Measurements from ENCODE around the gene USP31. TPM values are rescaled to one million over a fixed set of nuclear protein-coding genes. Genes with fewer than 3 reads are reported as not detected.

USP31 gene
- total and polyA plus RNA-seq, 2 of the 13 experiments (the other 11 are each of a cell fraction or from before 2014, with no cell fraction given) = 22.5 to 23.3 TPM

GRCh38 chr16:23026784-23027362, 122.4 kb downstream of the USP31 start (continued):
- no peak for TF ChIP-seq ZUFSP (CRISPR knock-in tag; IDR thresholded peaks at IDR 0.05; ENCODE audit: borderline replicate concordance)
- TF ChIP-seq ZNF180 (CRISPR knock-in tag; IDR thresholded peaks at IDR 0.05; ENCODE audit: borderline replicate concordance, low read depth) = no peak
- no peak for TF ChIP-seq RERE (CRISPR knock-in tag; IDR thresholded peaks at IDR 0.05; ENCODE audit: low read depth)
- peak; percentile 38; the same call in 1 of the 2 replicates for TF ChIP-seq ZNF788 (CRISPR knock-in tag; IDR thresholded peaks at IDR 0.05; ENCODE audit: borderline replicate concordance)
- TF ChIP-seq ZBTB42 (CRISPR knock-in tag; IDR thresholded peaks at IDR 0.05) = no peak
- TF ChIP-seq ZFP36L2 (CRISPR knock-in tag; IDR thresholded peaks at IDR 0.05) = peak; percentile 93
- no peak for TF ChIP-seq U2AF2 (IDR thresholded peaks at IDR 0.05; ENCODE audit: low read depth, low read length)
- no peak for TF ChIP-seq KAT2B (IDR thresholded peaks at IDR 0.05; ENCODE audit: borderline replicate concordance, low read depth, low read length)
- TF ChIP-seq IRX3 (CRISPR knock-in tag; IDR thresholded peaks at IDR 0.05; ENCODE audit: borderline replicate concordance, low read depth) = peak; percentile 41; the same call in 1 of the 2 replicates
- no peak for TF ChIP-seq ARID2 (CRISPR knock-in tag; IDR thresholded peaks at IDR 0.05; ENCODE audit: borderline replicate concordance)
- peak; percentile 88; the same call in 1 of the 2 replicates for TF ChIP-seq ZSCAN12 (CRISPR knock-in tag; IDR thresholded peaks at IDR 0.05)
- TF ChIP-seq PPARG (CRISPR knock-in tag; conservative IDR thresholded peaks at IDR 0.05) = 0 out of 2 replicates have a peak, but pooled peaks have one; percentile 37
- no peak for TF ChIP-seq ZNF260 (CRISPR knock-in tag; IDR thresholded peaks at IDR 0.05; ENCODE audit: borderline replicate concordance, low read depth)
- TF ChIP-seq ZNF75D (CRISPR knock-in tag; IDR thresholded peaks at IDR 0.05; ENCODE audit: borderline replicate concordance) = no peak
- TF ChIP-seq SALL1 (CRISPR knock-in tag; IDR thresholded peaks at IDR 0.05) = peak; percentile 70
- peak in 1 of 2 experiments; percentile 98 for TF ChIP-seq REST (IDR thresholded peaks at IDR 0.05; ENCODE audit: borderline replicate concordance in 1 of 2, low read depth in 1 of 2, low read length in 2 of 2)
- TF ChIP-seq ZNF691 (CRISPR knock-in tag; IDR thresholded peaks at IDR 0.05; ENCODE audit: borderline replicate concordance, low read depth) = no peak

Measured in HepG2 (cell line).